BJ (cell line): ENCODE data around the gene MVB12B. TPM values are rescaled to one million over a fixed set of nuclear protein-coding genes. Genes with fewer than 3 reads are reported as not detected.
"Not testable (repeated sequence)": the region's sequence is repeated elsewhere in the genome, so short reads cannot be mapped to it uniquely, and the experiment has no call there.

Experiments used
- CTCF ChIA-PET: fragments of 350-600 bp; formaldehyde crosslinking; extraction: SDS; loops from one replicate; lab custom pipeline; 2021; ENCODE audit warnings: antibody characterized with exemption, inconsistent platforms; lab: Yijun Ruan, JAX
- POLR2A ChIA-PET: fragments of 300-600 bp; sonication (Branson Sonifier 250); formaldehyde crosslinking; extraction: SDS; loops from one replicate; lab custom pipeline; 2021; ENCODE audit warnings: antibody characterized with exemption; lab: Charles Lee
- DNase-seq: peaks from one replicate; pipeline ENCODE4 v3.0.0-alpha.2; 2011; ENCODE audit warnings: low read depth
- H3K27me3 ChIP-seq: 2 replicates; pipeline ENCODE4 v1.6.0; 2011; ENCODE audit warnings: low read length; ENCODE audit not compliant: control insufficient read depth, insufficient read depth
- H3K36me3 ChIP-seq: 2 replicates; pipeline ENCODE4 v1.5.1; 2011; ENCODE audit warnings: low read length; ENCODE audit not compliant: control insufficient read depth, insufficient read depth
- H3K4me3 ChIP-seq: 2 replicates; pipeline ENCODE4 v1.5.1; 2011; ENCODE audit warnings: low read depth, mild to moderate bottlenecking, control low read depth, low read length
- polyA minus RNA-seq: library from RNA; depleted of rRNA, polyadenylated mRNA; stranded (reverse); fragments of >200 nt; gene quantifications from 2 replicates; pipeline ENCODE4 v1.2.3, GENCODE V29; 2011; rRNA and poly(A)+ RNA removed
- polyA plus RNA-seq: library from polyadenylated mRNA; depleted of rRNA; stranded (reverse); fragments of >200 nt; gene quantifications from 2 replicates; pipeline ENCODE4 v1.2.3, GENCODE V29; 2011; rRNA removed
- TF ChIP-seq, protein P1 (sequence below): IDR thresholded peaks from 2 replicates; pipeline ENCODE4 v1.5.1; 2011; ENCODE audit warnings: low read depth, mild to moderate bottlenecking, control low read depth, inconsistent platforms, low read length, moderate library complexity; ENCODE audit not compliant: insufficient read depth

MVB12B gene, protein sequence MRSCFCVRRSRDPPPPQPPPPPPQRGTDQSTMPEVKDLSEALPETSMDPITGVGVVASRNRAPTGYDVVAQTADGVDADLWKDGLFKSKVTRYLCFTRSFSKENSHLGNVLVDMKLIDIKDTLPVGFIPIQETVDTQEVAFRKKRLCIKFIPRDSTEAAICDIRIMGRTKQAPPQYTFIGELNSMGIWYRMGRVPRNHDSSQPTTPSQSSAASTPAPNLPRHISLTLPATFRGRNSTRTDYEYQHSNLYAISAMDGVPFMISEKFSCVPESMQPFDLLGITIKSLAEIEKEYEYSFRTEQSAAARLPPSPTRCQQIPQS
- 2.1 and 2.7 TPM in 2 replicates for polyA plus RNA-seq
- 5.1 and 6.4 TPM in 2 replicates for polyA minus RNA-seq

- TF ChIP-seq, protein P1, sequence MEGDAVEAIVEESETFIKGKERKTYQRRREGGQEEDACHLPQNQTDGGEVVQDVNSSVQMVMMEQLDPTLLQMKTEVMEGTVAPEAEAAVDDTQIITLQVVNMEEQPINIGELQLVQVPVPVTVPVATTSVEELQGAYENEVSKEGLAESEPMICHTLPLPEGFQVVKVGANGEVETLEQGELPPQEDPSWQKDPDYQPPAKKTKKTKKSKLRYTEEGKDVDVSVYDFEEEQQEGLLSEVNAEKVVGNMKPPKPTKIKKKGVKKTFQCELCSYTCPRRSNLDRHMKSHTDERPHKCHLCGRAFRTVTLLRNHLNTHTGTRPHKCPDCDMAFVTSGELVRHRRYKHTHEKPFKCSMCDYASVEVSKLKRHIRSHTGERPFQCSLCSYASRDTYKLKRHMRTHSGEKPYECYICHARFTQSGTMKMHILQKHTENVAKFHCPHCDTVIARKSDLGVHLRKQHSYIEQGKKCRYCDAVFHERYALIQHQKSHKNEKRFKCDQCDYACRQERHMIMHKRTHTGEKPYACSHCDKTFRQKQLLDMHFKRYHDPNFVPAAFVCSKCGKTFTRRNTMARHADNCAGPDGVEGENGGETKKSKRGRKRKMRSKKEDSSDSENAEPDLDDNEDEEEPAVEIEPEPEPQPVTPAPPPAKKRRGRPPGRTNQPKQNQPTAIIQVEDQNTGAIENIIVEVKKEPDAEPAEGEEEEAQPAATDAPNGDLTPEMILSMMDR = no peak
- Histone ChIP-seq H3K36me3 (no peaks in the 10 kb centered on the region), H3K4me3 (peak within 1 kb of the TSS; percentile 58), H3K27me3 (no peaks in the 10 kb centered on the region)
- DNase-seq = no peak
- ChIA-PET CTCF (interaction anchor here (0.8 to 2.3 kb wide), 4 partner anchors 13 to 231 kb away, joined by 4 to 10 read pairs (median 5); no protein-coding TSS in a partner anchor), POLR2A (interaction anchor here (0.6 kb wide), 1 partner anchor 446 kb away, joined by 3 read pairs; no protein-coding TSS in a partner anchor)
Observed at GRCh38 chr9:126326228-126327005, at the start of gene MVB12B. Gene MVB12B, plus strand, starts transcription at chr9:126326829. Its CDS starts 101 bp downstream, at chr9:126326930.

DNA sequence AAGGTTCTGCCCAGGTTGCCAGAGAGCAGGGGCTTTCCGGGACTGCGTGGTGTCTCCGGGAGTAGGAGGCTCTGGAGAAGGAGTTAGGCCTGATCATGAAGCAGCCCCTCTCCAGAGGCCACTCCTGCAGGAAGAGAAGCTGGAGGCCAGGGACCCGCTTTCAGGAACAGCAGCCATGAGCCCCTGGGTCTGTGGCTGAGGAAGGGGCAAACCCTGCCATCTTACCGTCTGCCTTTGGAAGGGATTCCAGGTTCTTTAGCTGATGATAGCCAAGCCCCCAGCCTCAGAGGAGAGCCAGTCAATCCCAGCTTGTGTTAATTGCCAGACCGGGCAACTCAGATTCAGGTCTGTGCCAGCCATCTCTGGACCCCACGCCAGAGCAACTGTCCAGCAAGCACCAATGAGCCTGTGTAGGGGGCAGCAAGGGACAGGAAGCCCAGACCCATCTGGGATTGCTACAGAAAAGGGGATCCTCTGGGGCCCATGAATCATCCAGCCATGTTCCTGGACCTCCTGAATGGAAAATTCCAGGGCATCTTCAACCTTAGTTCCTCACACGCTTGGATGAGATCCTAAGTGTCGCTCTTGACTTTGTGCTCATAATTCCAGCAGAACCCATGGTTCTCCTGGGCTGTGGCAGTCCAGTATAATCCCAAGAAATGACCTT lies 42.7 kb upstream of the MVB12B start:
- DNase-seq = no peak
- ChIA-PET POLR2A (no interaction called here), CTCF (interaction anchor here (1.2 to 1.7 kb wide), 3 partner anchors 10 to 214 kb away, joined by 3 to 7 read pairs (median 4); no protein-coding TSS in a partner anchor)
- TF ChIP-seq, protein P1 = no peak
- Histone ChIP-seq H3K4me3 (no peak overlapping the region), H3K27me3 (peaks cover 2% of the 10 kb centered on the region; the same call in 1 of the 2 replicates), H3K36me3 (no peaks in the 10 kb centered on the region)

DNA sequence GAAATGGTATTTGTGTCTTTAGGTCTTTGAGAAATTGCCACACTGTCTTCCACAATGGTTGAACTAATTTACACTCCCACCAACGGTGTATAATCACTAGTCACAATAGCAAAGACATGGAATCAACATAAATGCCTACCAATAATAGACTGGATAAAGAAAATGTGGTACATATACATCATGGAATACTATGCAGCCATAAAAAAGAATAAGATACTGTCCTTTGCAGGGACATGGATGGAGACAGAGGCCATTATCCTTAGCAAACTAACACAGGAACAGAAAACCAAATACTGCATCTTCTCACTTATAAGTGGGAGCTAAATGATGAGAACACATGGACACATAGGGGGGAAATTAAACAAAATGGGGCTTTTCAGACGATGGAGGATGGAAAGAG lies 41.0 kb upstream of the MVB12B start:
- H3K27me3 ChIP-seq, POLR2A ChIA-PET, H3K4me3 ChIP-seq, DNase-seq, CTCF ChIA-PET, H3K36me3 ChIP-seq: not testable (repeated sequence)

DNA sequence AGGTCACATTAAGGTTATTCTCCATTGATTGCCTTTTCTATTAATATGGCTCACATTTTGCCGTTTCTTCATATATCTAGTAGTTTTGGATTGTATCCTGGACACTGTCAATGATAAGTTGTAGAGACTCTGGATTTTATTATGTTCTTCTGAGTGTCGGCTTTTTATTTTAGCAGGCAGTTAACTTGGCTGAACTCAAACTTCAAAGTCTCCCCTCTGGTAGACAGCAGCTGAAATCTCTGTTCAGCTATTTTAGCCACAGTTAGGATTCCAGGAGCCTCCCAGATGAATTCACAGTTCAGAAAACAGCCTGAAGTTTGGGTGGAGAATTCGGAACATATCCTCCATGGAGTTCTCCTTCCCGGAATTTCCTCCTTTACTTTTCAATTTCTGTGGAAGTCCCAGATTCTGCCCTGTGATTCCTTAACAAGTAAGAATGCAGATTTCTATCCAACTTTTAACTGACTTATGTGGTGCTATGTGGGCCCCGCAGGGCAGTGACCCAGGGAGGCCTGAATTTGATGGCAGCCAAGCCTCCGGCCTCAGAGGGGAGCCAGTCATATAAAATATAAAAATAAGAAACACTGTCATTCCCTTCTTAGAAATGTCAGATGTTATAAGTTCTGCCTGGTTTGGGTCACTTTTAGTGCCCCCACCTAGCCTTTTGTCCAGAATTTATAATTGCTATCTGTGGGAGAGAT lies 39.3 kb upstream of the MVB12B start:
- no peaks in the 10 kb centered on the region for H3K36me3 ChIP-seq
- ChIA-PET POLR2A (no interaction called here), CTCF (interaction anchor here (0.9 to 1.5 kb wide), 3 partner anchors 10 to 212 kb away, joined by 3 read pairs; no protein-coding TSS in a partner anchor)
- no peaks in the 10 kb centered on the region; the same call in 1 of the 2 replicates for H3K27me3 ChIP-seq
- no peak overlapping the region for H3K4me3 ChIP-seq
- no peak for DNase-seq
- TF ChIP-seq, protein P1 = no peak

- CTCF ChIA-PET = interaction anchor here (1.4 to 1.7 kb wide), 3 partner anchors 12 to 201 kb away, joined by 4 to 7 read pairs (median 4); no protein-coding TSS in a partner anchor
Observed at GRCh38 chr9:126290871-126291270, 35.8 kb upstream of the MVB12B start.

More at GRCh38 chr9:126290871-126291270, 35.8 kb upstream of the MVB12B start:
- TF ChIP-seq, protein P1 = no peak
- Histone ChIP-seq H3K4me3 (no peak overlapping the region), H3K27me3 (peaks cover 4% of the 10 kb centered on the region; the same call in 1 of the 2 replicates), H3K36me3 (no peaks in the 10 kb centered on the region)
- DNase-seq = no peak
- POLR2A ChIA-PET = no interaction called here
